DMS114 treated with DMSO at 0.1 percent for 48 hours (cell line): ENCODE results near the gene PTPRS.

ENCODE experiments used
- DNase-seq: peaks from one replicate; lab custom pipeline; 2025; ENCODE audit not compliant: unreplicated experiment; lab: John Stamatoyannopoulos, UW

Gene PTPRS

GRCh38 chr19:5309438-5310204, 31.0 kb downstream of the PTPRS start:
- no peak for DNase-seq

DNA sequence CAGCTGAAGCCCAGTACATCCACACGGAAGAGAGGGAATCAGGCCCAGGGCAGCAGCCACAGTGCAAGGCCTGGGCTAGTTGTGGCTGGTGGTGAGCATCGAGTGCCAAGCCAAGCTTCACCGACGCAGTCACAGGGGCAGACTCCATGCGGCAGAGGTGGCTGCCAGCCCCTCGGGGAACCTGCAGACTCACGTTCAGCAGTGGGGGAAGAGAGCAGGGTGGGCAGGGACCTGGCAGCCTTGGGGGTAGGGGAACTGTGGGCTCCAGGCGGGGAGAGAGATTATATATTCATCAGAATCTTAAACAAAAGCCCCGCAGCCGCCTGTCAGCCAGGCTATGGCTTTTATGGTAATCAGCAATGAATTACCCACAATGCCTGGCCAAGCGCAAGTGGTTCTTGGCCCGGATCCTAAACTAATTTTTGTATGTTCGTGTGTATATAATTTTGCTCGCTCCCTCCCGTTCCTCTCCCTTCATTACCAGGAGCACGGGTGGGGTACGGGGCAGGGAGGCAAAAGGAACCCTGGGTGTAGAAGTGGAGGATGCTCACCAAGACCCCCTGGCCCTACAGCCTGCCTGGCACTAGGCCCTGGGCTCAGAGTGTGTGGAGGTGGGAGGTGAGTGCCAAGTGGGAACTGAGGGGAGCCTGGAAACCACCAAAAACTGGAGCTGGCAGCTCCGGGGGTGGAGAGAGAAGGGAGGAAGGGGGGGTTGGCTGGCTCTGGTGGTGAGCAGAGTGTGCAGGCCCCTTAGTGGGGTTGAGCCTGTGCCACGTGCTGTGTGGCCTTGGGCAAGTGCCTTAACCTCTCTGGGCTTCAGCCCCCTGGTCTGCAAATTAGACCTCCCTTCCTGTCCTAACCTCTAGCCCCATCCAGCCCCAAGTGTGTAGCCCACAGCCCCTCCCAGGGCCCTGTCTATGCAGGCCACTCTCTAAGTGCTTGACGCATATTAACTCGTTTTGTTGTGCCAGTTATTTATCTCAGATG, 31.9 kb downstream of the PTPRS start:
- DNase-seq: no peak

DNA sequence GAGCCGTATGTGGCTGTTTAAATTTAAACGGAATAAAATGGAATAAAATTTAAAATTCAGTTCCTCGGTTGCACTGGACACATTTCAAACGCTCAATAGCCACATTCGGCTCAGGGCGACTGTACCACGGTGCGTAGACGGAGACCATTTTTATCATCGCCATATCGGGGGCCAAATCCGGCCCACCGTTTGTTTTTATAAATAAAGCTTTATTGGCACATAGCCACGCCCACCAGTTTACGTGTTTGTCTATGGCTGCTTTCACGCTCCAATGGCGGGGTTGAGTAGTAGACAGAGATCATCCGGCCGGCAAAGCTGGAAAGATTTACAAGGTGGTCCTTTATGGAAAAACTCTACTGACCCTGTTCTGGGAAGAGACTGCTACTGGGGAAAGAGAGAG, 33.0 kb downstream of the PTPRS start:
- DNase-seq: no peak

- no peak for DNase-seq
Measured at GRCh38 chr19:5305163-5305562, 35.4 kb downstream of the PTPRS start.

DNA sequence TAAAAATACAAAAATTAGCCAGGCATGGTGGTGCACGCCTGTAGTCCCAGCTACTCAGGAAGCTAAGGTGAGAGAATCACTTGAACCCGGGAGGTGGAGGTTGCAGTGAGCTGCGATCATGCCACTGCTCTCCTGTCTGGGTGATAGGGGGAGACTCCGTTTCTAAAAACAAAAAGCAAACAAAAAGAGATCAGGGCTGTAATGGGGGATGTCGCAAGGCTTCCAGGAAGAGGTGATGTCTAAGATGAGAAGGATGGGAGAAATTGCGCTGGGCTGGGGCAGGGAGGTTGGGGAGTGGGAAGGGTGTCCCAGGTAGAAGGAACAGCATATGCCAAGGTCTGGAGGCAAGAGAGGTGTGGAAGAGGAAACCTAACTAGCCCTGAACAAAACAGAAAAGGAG, 36.1 kb downstream of the PTPRS start:
- no peak for DNase-seq

DNA sequence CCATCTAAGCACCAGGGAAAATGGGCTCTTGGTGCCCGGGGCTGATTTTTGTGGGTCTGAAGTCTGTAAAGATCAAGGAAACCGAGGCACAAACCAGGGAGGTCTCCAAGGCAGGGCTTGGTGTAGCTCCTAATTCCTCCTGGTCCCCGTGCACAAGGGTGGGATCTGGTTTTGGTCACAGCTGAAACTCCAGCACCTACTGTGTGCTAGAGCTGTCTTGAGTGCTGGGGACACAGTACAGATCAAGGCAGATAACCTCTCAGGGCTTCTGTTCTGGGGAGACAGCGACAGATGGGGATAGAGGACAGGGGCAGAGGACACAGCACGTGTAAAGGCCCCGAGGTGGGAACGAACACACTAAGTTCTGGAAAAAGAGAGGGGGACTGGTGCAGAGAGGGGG, 37.4 kb downstream of the PTPRS start:
- no peak for DNase-seq

GRCh38 chr19:5302396-5302795, 38.2 kb downstream of the PTPRS start:
- DNase-seq: no peak

GRCh38 chr19:5299137-5299536, 41.5 kb downstream of the PTPRS start:
- no peak for DNase-seq

DNA sequence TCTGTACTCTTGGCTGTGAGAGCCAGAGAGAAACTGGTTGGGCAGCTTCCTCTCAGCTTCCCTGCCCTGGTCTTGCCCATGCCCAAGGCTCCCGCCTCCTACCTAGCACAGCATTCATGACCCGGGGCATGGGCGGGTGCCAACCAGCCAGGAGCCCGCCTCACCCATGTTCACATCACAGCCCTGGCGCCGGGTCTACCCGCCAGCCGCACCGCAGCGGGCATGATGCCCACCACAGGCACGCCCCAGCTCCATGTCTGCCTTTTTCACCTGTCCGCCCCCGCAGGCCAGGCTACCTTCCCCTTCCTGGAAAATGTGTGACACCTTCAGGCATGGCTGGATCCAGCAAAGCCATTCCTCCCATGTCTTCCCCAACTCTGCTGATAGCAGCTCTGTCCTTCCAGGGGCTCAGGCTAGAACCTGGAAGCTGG, 42.1 kb downstream of the PTPRS start:
- DNase-seq: no peak

DNA sequence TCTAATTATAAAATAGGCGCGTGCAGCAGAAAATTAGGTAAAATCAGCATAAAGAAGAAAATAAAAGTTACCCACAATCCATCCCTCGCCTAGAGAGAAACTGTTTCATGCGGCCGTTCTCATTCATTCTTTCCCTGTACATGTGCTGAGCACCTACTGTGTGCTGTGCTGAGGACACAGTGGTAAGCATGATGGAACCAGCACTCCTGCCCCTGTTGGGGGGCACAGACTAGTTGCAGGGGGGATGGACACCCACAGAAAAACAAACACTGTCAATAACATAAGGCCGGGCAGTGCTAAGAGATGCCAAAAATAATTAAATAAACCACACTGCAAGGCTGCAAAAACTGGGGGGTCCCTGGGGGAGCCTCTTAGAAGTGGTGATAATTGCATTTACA, 43.3 kb downstream of the PTPRS start:
- DNase-seq: no peak

- no peak for DNase-seq
Measured at GRCh38 chr19:5296457-5297271, 43.9 kb downstream of the PTPRS start.

DNA sequence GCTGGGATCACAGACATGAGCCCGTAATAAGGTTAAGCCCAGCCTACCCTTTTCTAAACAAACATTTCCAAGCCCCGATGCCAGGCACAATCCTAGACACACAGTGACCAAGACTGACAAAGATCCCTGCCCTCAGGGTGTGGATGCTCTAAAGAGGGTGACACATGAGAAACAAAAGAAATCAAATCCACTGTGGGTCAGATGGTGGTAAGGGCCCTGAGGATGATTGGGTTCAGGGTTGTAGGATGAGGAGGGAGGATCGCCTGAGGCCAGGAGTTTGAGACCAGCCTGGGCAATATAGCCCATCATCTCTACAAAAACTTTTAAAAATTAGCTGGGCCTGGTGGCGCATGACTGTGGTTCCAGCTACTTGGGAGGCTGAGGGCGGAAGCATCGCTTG, 44.6 kb downstream of the PTPRS start:
- no peak for DNase-seq

DNA sequence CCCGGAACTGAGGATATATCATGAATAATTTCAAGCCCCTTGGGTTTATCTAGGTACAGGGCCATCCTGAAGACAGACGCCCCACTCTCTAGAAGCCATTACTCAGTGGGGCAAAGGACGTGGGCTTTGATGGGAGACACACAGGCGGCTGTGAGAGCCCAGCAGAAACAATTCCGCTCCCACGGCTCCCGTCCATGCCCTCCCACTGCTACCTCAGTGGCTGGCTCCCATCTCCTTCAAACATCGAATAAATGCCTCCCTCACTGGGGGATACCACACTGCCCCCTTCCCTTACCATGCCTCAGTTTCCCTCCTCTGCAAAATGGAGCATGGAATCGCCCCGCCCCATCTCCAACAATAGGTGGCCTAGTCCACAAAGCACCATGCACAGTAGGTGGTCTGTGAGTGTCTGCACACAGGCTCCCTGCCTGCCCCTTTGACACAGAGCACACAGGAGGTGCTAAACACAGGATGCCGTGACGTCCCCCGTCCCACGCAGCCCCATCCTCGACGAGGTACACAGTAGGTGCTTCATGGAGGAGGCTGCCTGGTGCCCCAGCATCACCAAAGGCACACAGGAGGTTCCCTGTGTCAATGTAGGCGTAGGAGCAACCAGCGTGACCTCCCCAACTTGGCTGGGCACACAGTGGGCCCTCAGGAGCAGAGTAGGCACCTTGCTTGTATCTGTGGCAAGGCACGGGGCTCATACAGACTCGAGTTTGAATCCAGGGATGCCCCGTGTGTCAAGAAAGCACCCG, 46.0 kb downstream of the PTPRS start:
- no peak for DNase-seq

DNA sequence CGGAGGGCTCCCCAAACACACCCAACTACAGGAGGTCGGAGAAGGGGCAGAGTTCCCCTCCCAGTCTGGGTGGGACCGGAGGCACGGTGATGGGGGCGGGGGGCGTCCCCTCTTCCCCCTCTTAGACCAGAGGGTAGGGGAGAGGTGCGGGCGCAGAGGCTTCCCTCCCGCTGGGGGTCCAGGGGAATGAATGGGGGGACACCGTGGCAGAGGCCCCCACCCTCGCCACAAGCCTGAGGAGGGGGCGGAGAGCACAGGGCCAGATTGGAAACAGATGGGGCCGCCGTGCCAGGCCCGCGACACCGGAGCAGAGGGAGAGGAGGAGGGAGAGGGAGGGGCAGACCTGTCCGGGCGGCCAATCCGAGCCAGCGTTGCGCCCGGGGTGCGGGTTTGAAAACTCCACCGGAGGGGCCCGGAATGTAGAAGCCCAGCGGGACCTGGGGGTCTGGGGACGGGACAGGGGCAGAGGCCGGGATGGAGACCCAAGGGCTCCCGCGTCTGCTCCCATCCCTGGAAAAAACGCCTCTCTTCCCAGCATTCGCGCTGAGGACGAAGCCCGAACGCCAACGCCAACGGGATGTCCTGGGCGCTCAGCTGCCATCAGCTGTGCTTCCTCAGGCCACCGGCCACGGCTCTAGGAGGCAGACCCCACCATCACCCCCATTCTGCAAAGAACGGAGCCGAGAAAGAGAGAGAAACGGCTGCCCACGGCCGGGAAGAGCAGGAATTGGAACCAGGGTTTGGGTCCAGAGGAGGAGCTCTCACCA, 46.8 kb downstream of the PTPRS start:
- peak; percentile 26 for DNase-seq

DNA sequence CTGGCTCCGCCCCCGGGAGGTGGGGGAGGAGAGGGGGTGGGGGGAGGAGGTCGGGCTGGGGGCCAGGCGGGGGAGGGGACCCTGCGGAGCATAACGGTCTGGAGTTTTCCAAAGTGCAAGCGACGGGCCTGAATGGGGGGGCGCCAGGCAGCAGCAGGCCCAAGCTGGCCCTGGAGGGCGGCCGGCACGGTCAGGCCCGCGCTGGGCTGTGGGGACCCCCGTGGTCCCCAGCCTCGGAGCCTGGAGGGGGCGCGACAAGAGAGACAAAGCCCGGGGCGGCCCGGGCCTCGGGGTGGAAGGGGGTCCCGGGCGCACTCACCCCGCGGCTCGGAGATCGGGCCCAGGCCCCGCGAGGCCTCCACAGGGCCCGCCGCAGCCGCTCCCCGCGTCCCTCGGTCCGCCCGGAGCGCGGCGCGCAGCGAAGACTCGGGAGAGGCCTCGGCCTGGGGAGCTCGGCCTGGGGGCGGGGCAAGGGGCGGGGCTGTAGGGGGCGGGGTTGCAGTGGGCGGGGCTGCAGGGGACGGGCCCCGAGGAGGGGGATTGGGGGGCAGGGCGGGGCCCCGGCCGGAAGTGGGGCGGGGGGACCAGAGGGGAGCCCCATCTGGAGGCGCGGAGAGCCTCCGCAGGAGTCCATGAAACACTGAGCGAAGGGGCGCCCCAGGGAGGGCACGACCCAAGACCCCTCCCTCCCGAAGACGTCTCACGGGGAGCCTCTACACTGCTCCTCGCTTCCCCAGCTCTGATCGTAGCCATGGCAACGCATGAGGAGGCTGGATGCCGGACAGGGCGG, 47.6 kb downstream of the PTPRS start:
- no peak for DNase-seq

DNA sequence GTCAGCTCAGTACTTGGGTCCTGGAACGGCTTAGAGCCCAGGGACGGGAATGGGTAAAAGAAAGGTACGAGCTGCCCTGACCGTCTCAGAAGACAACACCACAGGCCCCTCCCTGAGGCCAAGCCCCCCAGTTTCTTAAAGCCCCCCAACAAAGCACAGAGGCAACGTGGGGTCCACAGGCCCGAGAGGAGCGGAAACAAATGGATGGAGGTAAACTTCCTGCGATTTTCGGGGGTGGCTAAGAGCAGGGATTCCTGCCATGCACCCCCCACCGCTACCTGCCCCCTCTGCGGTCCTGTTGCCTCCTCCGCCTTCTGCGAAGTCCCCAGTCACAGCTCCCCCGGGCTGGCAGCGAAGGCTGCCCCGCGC, 48.2 kb downstream of the PTPRS start:
- no peak for DNase-seq

GRCh38 chr19:5291588-5292193, 48.9 kb downstream of the PTPRS start:
- DNase-seq: no peak
